Neural progenitor cell (in vitro differentiated cells): ENCODE measurements around the gene NELL2. TPM values are rescaled to one million over a fixed set of nuclear protein-coding genes. Genes with fewer than 3 reads are reported as not detected.

Source experiments
- DNase-seq: peaks from one replicate; pipeline ENCODE4 v3.0.0-alpha.2; 2016; ENCODE audit warnings: low spot score
- H2AFZ ChIP-seq: fragments of 200-600 bp; sonication (generic); replicated peaks from 2 replicates; pipeline ENCODE4 v1.6.1; 2016; ENCODE audit warnings: antibody characterized with exemption
- H3F3A ChIP-seq: fragments of 200-600 bp; sonication (generic); 2 replicates; pipeline ENCODE4 v1.6.1; 2016; ENCODE audit warnings: antibody characterized with exemption, low read depth
- H3K27ac ChIP-seq: fragments of 200-600 bp; sonication (generic); 2 replicates; pipeline ENCODE4 v1.5.1; 2016; ENCODE audit warnings: mild to moderate bottlenecking
- H3K27me3 ChIP-seq: fragments of 200-600 bp; sonication (generic); 2 replicates; pipeline ENCODE4 v1.6.1; 2016; ENCODE audit warnings: mild to moderate bottlenecking, moderate library complexity
- H3K36me3 ChIP-seq: fragments of 200-600 bp; sonication (generic); 2 replicates; pipeline ENCODE4 v1.5.1; 2016
- H3K4me1 ChIP-seq: fragments of 200-600 bp; sonication (generic); 2 replicates; pipeline ENCODE4 v1.6.1; 2016; ENCODE audit warnings: mixed run types
- H3K4me2 ChIP-seq: fragments of 200-600 bp; sonication (generic); 2 replicates; pipeline ENCODE4 v1.6.1; 2016
- H3K4me3 ChIP-seq: fragments of 200-600 bp; sonication (generic); 2 replicates; pipeline ENCODE4 v1.5.1; 2016
- H3K79me2 ChIP-seq: fragments of 200-600 bp; sonication (generic); 2 replicates; pipeline ENCODE4 v1.6.1; 2016; ENCODE audit warnings: low read depth
- H3K9ac ChIP-seq: fragments of 200-600 bp; sonication (generic); 2 replicates; pipeline ENCODE4 v1.6.1; 2016
- H3K9me3 ChIP-seq: fragments of 200-600 bp; sonication (generic); 2 replicates; pipeline ENCODE4 v1.5.1; 2016; ENCODE audit warnings: low read depth
- H4K20me1 ChIP-seq: fragments of 200-600 bp; sonication (generic); 2 replicates; pipeline ENCODE4 v1.6.1; 2016; ENCODE audit warnings: low read depth
- H3K27ac Mint-ChIP-seq: 3 replicates; pipeline ENCODE4 v1.8.0; 2021; ENCODE audit warnings: mixed read lengths
- H3K27me3 Mint-ChIP-seq: 2 replicates; pipeline ENCODE4 v1.8.0; 2022; ENCODE audit warnings: low read depth, mild to moderate bottlenecking, inconsistent platforms, moderate library complexity, mixed read lengths; ENCODE audit not compliant: insufficient read depth
- H3K36me3 Mint-ChIP-seq: 3 replicates; pipeline ENCODE4 v1.8.0; 2021; ENCODE audit warnings: mixed read lengths
- H3K4me1 Mint-ChIP-seq: 3 replicates; pipeline ENCODE4 v1.8.0; 2021; ENCODE audit warnings: mixed read lengths
- H3K4me3 Mint-ChIP-seq: 3 replicates; pipeline ENCODE4 v1.8.0; 2021; ENCODE audit warnings: mild to moderate bottlenecking, moderate library complexity, mixed read lengths
- H3K9me3 Mint-ChIP-seq: 3 replicates; pipeline ENCODE4 v1.8.0; 2020; ENCODE audit warnings: mixed read lengths
- EZH2 ChIP-seq: fragments of 200-600 bp; sonication (generic); IDR thresholded peaks from 2 replicates; pipeline ENCODE4 v1.6.1; 2017; ENCODE audit warnings: antibody characterized with exemption, mild to moderate bottlenecking, moderate library complexity
- EZH2phosphoT487 ChIP-seq: fragments of 200-600 bp; sonication (generic); IDR thresholded peaks from 2 replicates; pipeline ENCODE4 v1.6.1; 2017; ENCODE audit warnings: antibody characterized with exemption
- total RNA-seq: library from RNA; depleted of rRNA; stranded (reverse); fragments of >200 nt; gene quantifications from 2 replicates; pipeline ENCODE4 v1.2.3, GENCODE V29; 2015; ENCODE audit warnings: low replicate concordance
- TF ChIP-seq, protein P1 (sequence below): fragments of 200-600 bp; sonication (generic); IDR thresholded peaks from 2 replicates; pipeline ENCODE4 v1.5.1; 2017; ENCODE audit warnings: antibody characterized with exemption, mild to moderate bottlenecking

The NELL2 gene
- total RNA-seq, 1 donor from 2014 or later, result 398 TPM

DNA sequence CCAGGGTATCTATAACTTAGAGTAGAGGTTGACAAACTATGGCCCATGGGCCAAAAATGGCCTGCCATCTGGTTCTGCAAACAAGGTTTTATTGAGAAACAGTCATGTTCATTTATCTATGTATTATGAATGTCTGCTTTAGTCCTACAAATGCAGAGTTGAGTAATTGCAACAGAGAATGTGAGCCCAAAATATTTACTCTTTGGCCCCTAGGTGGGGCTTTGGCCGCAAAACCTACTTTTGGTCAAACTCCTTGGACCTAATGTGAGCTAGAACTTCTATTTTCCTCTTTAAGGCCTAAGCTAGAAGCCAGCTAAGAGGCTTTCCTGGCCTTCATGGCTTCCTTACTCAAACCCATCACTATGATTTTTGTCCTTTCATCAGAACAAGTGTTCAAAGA, 379.1 kb downstream of the NELL2 start:
- peak; percentile 21 for DNase-seq
- H3K27me3 Mint-ChIP-seq, result peaks cover 7% of the 10 kb centered on the region
- H3K9me3 Mint-ChIP-seq, result peaks cover 22% of the 10 kb centered on the region
- Histone ChIP-seq H3K9me3 (no peaks in the 10 kb centered on the region), H3K27ac (no peak overlapping the region), H3K4me3 (no peak overlapping the region), H3F3A (no peaks in the 10 kb centered on the region), H3K9ac (no peak overlapping the region), H4K20me1 (no peaks in the 10 kb centered on the region), H3K4me2 (no peak overlapping the region), H3K4me1 (peaks cover 7% of the 10 kb centered on the region), H3K79me2 (no peaks in the 10 kb centered on the region), H2AFZ (no peak overlapping the region), H3K36me3 (no peaks in the 10 kb centered on the region), H3K27me3 (no peaks in the 10 kb centered on the region)
- TF ChIP-seq, protein P1, sequence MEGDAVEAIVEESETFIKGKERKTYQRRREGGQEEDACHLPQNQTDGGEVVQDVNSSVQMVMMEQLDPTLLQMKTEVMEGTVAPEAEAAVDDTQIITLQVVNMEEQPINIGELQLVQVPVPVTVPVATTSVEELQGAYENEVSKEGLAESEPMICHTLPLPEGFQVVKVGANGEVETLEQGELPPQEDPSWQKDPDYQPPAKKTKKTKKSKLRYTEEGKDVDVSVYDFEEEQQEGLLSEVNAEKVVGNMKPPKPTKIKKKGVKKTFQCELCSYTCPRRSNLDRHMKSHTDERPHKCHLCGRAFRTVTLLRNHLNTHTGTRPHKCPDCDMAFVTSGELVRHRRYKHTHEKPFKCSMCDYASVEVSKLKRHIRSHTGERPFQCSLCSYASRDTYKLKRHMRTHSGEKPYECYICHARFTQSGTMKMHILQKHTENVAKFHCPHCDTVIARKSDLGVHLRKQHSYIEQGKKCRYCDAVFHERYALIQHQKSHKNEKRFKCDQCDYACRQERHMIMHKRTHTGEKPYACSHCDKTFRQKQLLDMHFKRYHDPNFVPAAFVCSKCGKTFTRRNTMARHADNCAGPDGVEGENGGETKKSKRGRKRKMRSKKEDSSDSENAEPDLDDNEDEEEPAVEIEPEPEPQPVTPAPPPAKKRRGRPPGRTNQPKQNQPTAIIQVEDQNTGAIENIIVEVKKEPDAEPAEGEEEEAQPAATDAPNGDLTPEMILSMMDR, result peak; percentile 50
- TF ChIP-seq EZH2, result no peak
- TF ChIP-seq EZH2phosphoT487, result no peak
- H3K27ac Mint-ChIP-seq, result no peak overlapping the region
- H3K36me3 Mint-ChIP-seq, result peaks cover 4% of the 10 kb centered on the region
- no peaks in the 10 kb centered on the region for H3K4me1 Mint-ChIP-seq
- no peak overlapping the region for H3K4me3 Mint-ChIP-seq

DNA sequence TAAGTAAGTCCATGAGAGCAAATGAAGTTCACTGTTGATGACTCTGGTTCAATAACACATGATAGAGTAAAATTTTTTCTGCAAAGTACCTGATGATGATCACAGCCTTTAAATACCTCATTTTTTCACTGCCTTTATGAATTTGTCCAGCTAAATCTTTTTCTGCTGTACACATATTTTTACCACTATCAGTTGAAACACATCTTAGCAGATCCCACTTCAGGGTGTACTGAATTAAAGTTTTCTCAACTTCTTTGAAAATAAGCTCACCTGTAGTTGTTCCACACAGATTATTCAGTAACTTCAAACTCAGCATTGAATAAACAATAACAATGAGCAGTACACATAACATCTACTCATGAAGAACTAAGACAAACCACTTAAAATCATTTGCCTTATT, 385.9 kb downstream of the NELL2 start:
- H3K9ac ChIP-seq, result no peak overlapping the region
- no peaks in the 10 kb centered on the region for H3K4me1 Mint-ChIP-seq
- H3K27me3 ChIP-seq, result no peaks in the 10 kb centered on the region
- H3K27me3 Mint-ChIP-seq, result peaks cover 4% of the 10 kb centered on the region
- no peak overlapping the region for H3K4me3 Mint-ChIP-seq
- H3K4me3 ChIP-seq, result no peak overlapping the region
- H3K4me1 ChIP-seq, result no peaks in the 10 kb centered on the region
- no peaks in the 10 kb centered on the region for H3K9me3 ChIP-seq
- H3K27ac ChIP-seq, result no peak overlapping the region
- DNase-seq, result no peak
- H3K79me2 ChIP-seq, result no peaks in the 10 kb centered on the region
- TF ChIP-seq EZH2, result no peak
- TF ChIP-seq, protein P1, result no peak
- H2AFZ ChIP-seq, result no peak overlapping the region
- no peaks in the 10 kb centered on the region for H3F3A ChIP-seq
- H3K27ac Mint-ChIP-seq, result no peak overlapping the region
- no peak overlapping the region for H3K4me2 ChIP-seq
- H4K20me1 ChIP-seq, result no peaks in the 10 kb centered on the region
- no peaks in the 10 kb centered on the region for H3K36me3 ChIP-seq
- no peaks in the 10 kb centered on the region for H3K36me3 Mint-ChIP-seq
- H3K9me3 Mint-ChIP-seq, result peaks cover 25% of the 10 kb centered on the region

DNA sequence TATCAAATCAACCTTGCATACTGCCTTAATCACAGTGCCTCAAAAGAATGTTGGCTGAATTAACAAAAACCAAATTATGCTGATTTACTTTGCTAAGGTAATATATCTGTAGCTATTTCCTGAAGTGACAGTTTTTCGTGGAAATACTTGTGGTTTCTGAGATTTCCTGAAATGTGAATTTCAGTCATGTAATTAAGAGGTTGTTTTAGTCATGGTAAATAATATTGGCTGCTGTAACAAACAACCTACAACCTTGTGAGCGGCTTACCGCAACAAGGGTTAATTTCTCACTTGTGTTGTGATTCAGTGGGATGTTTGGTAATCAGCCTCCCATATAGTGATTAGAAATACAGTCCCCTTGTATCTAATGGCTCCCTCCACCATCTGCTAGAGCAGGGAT, 387.9 kb downstream of the NELL2 start:
- Mint-ChIP-seq H3K4me1 (no peaks in the 10 kb centered on the region), H3K4me3 (no peak overlapping the region), H3K9me3 (peaks cover 28% of the 10 kb centered on the region), H3K36me3 (peaks cover 5% of the 10 kb centered on the region), H3K27me3 (peaks cover 3% of the 10 kb centered on the region), H3K27ac (no peak overlapping the region)
- no peak overlapping the region for H3K9ac ChIP-seq
- no peaks in the 10 kb centered on the region for H3K36me3 ChIP-seq
- peaks cover 5% of the 10 kb centered on the region for H3K9me3 ChIP-seq
- no peaks in the 10 kb centered on the region for H3F3A ChIP-seq
- no peaks in the 10 kb centered on the region for H3K79me2 ChIP-seq
- no peaks in the 10 kb centered on the region for H4K20me1 ChIP-seq
- no peak overlapping the region for H2AFZ ChIP-seq
- no peak overlapping the region for H3K27ac ChIP-seq
- no peak overlapping the region for H3K4me2 ChIP-seq
- H3K4me1 ChIP-seq, result no peaks in the 10 kb centered on the region
- H3K27me3 ChIP-seq, result no peaks in the 10 kb centered on the region
- no peak for DNase-seq
- TF ChIP-seq, protein P1, result no peak
- TF ChIP-seq EZH2 (no peak), EZH2phosphoT487 (no peak)
- H3K4me3 ChIP-seq, result no peak overlapping the region
